Fibroblast of lung (primary cell): ENCODE results near the gene FNDC8. TPM values are rescaled to one million over a fixed set of nuclear protein-coding genes. Genes with fewer than 3 reads are reported as not detected.

Source experiments
- DNase-seq, 2 donors: peaks; one replicate each; pipeline versions ENCODE4 v3.0.0 to v3.0.0-alpha.2; 2010; ENCODE audit warnings: low read depth in 2 of 2
- H2AFZ ChIP-seq: 2 replicates; pipeline ENCODE4 v1.5.1; 2012; ENCODE audit warnings: low read length, control low read depth, inconsistent platforms
- H3K27ac ChIP-seq: 2 replicates; pipeline ENCODE4 v1.5.1; 2011; ENCODE audit warnings: low read length, control low read depth; ENCODE audit not compliant: insufficient read depth
- H3K27me3 ChIP-seq: 2 replicates; pipeline ENCODE4 v1.5.1; 2011; ENCODE audit warnings: mild to moderate bottlenecking, low read length; ENCODE audit not compliant: control insufficient read depth, insufficient read depth
- H3K36me3 ChIP-seq: 2 replicates; pipeline ENCODE4 v1.5.1; 2011; ENCODE audit warnings: low read length; ENCODE audit not compliant: control insufficient read depth, insufficient read depth
- H3K4me1 ChIP-seq: 2 replicates; pipeline ENCODE4 v1.5.1; 2011; ENCODE audit warnings: low read length; ENCODE audit not compliant: control insufficient read depth, insufficient read depth; ENCODE audit errors: extremely low read depth
- H3K4me2 ChIP-seq: 2 replicates; pipeline ENCODE4 v1.5.1; 2011; ENCODE audit warnings: low read length, control low read depth; ENCODE audit not compliant: insufficient read depth; ENCODE audit errors: extremely low read depth
- H3K4me3 ChIP-seq, 4 experiments: fragments of 200-600 bp in 1 of 4; sonication (generic) in 1 of 4; replicated peaks in 1 of 4; 2 replicates each; pipeline ENCODE4 v1.5.1; 2011 to 2016; ENCODE audit warnings: low read length in 4 of 4, low read depth in 3 of 4, mild to moderate bottlenecking in 3 of 4, control low read depth in 2 of 4, inconsistent platforms in 1 of 4, mixed read lengths in 1 of 4; ENCODE audit not compliant: insufficient read depth in 1 of 4; ENCODE audit errors: control extremely low read depth in 1 of 4
- H3K79me2 ChIP-seq: 2 replicates; pipeline ENCODE4 v1.5.1; 2012; ENCODE audit warnings: mild to moderate bottlenecking, low read length, inconsistent platforms; ENCODE audit not compliant: control insufficient read depth, insufficient read depth
- H3K9ac ChIP-seq: 2 replicates; pipeline ENCODE4 v1.5.1; 2011; ENCODE audit warnings: mild to moderate bottlenecking, low read length, control low read depth; ENCODE audit not compliant: insufficient read depth
- H3K9me3 ChIP-seq: 2 replicates; pipeline ENCODE4 v1.5.1; 2012; ENCODE audit warnings: low read depth, low read length; ENCODE audit not compliant: control insufficient read depth, insufficient read depth
- H4K20me1 ChIP-seq: 2 replicates; pipeline ENCODE4 v1.5.1; 2011; ENCODE audit warnings: low read length; ENCODE audit not compliant: control insufficient read depth, insufficient read depth; ENCODE audit errors: extremely low read depth
- CTCF ChIP-seq, 2 donors: IDR thresholded peaks in 1 of 2; conservative IDR thresholded peaks in 1 of 2; 1 replicate in 1 of 2; 2 replicates in 1 of 2; pipeline ENCODE4 v1.5.1; 2011 to 2012; ENCODE audit warnings: low read length in 2 of 2, control low read depth in 1 of 2, inconsistent platforms in 1 of 2, low read depth in 1 of 2, mild to moderate bottlenecking in 1 of 2
- EZH2 ChIP-seq: IDR thresholded peaks from 2 replicates; pipeline ENCODE4 v1.5.1; 2012; ENCODE audit warnings: low read length, control low read depth, mild to moderate bottlenecking; ENCODE audit errors: missing control alignments
- polyA plus RNA-seq, 2 donors: library from polyadenylated mRNA; depleted of rRNA in 1 of 2; stranded (reverse) in 1 of 2; unstranded in 1 of 2; fragments of >200 nt; gene quantifications; 2 replicates each; pipeline ENCODE4 v1.2.1, GENCODE V29; 2011 to 2012; ENCODE audit warnings: missing spikeins in 1 of 2
- total RNA-seq: library from RNA; depleted of rRNA; stranded (reverse); fragments of >200 nt; gene quantifications from 2 replicates; pipeline ENCODE4 v1.2.1, GENCODE V29; 2014

FNDC8 gene
- total and polyA plus RNA-seq, 2 donors (not counting 1 experiment from before 2014, with no cell fraction given): not detected

GRCh38 chr17:35083071-35083470, 38.3 kb upstream of the FNDC8 start:
- no peak overlapping the region for H2AFZ ChIP-seq
- no peaks in the 10 kb centered on the region for H3K36me3 ChIP-seq
- no peaks in the 10 kb centered on the region for H3K27me3 ChIP-seq
- H3K4me2 ChIP-seq: no peak overlapping the region
- H3K9me3 ChIP-seq: no peaks in the 10 kb centered on the region
- H4K20me1 ChIP-seq: peaks cover 2% of the 10 kb centered on the region
- H3K4me3 ChIP-seq: no peak overlapping the region
- DNase-seq: no peak
- H3K79me2 ChIP-seq: peaks cover 72% of the 10 kb centered on the region
- H3K9ac ChIP-seq: no peak overlapping the region
- peaks cover 24% of the 10 kb centered on the region for H3K4me1 ChIP-seq
- H3K27ac ChIP-seq: no peak overlapping the region
- TF ChIP-seq EZH2 (no peak), CTCF (conservative IDR thresholded peaks at IDR 0.05 in 1 of 2, IDR thresholded peaks at IDR 0.05 in 1 of 2; ENCODE audit: low read depth in 1 of 2, low read length in 2 of 2) (no peak)

DNA sequence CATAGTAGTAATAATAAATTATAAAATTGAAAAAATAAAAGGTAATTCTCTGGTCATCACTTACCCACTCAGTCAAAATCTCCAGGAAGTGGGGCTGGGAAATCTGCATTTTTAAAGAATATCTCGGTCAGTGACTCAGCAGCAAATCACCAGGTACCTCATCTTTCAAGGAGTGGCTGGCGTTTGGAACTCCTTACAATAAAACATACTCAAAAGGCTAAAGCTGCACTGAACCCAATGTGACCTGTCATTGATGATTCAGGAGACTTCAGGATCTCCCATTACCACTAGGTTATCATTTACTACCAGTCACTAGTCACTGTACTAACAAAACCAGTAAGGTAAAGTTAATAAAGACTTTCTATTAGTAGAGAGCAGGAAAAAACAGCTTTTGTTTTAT, 36.4 kb upstream of the FNDC8 start:
- peak; percentile 40 to 83 for DNase-seq
- H3K9ac ChIP-seq: no peak overlapping the region
- TF ChIP-seq EZH2: no peak
- no peak for TF ChIP-seq CTCF (conservative IDR thresholded peaks at IDR 0.05 in 1 of 2, IDR thresholded peaks at IDR 0.05 in 1 of 2; ENCODE audit: low read depth in 1 of 2, low read length in 2 of 2)
- H3K4me1 ChIP-seq: peaks cover 19% of the 10 kb centered on the region
- no peak overlapping the region for H3K27ac ChIP-seq
- peaks cover 2% of the 10 kb centered on the region for H4K20me1 ChIP-seq
- peaks cover 65% of the 10 kb centered on the region for H3K79me2 ChIP-seq
- H2AFZ ChIP-seq: no peak overlapping the region
- no peaks in the 10 kb centered on the region for H3K27me3 ChIP-seq
- no peak overlapping the region for H3K4me2 ChIP-seq
- H3K4me3 ChIP-seq: no peak overlapping the region
- H3K36me3 ChIP-seq: no peaks in the 10 kb centered on the region
- no peaks in the 10 kb centered on the region for H3K9me3 ChIP-seq

DNA sequence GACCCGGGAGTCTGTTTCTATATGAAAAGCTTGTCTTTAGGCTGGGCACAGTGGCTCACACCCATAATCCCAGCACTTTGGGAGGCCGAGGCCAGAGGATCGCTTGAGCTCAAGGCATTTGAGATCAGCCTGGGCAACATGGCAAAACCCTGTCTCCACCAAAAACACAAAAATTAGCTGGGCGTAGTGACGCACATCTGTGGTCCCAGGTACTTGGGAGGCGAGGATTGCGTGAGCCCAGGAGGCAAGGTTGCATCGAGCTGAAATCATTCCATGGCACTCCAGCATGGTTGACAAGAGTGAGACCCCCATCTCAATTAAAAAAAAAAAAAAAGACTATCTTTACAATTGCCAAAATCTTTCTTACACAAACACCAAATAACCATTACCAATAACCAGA, 35.3 kb upstream of the FNDC8 start:
- H3K79me2 ChIP-seq: peaks cover 55% of the 10 kb centered on the region

More for the DNA sequence above, 35.3 kb upstream of the FNDC8 start:
- Histone ChIP-seq H3K27me3 (no peaks in the 10 kb centered on the region), H3K27ac (no peak overlapping the region), H3K36me3 (no peaks in the 10 kb centered on the region), H3K9ac (no peak overlapping the region), H3K4me1 (peaks cover 14% of the 10 kb centered on the region), H3K9me3 (no peaks in the 10 kb centered on the region), H3K4me3 (no peak overlapping the region), H3K4me2 (no peak overlapping the region), H4K20me1 (peaks cover 2% of the 10 kb centered on the region), H2AFZ (no peak overlapping the region)
- DNase-seq: no peak
- TF ChIP-seq CTCF (conservative IDR thresholded peaks at IDR 0.05 in 1 of 2, IDR thresholded peaks at IDR 0.05 in 1 of 2; ENCODE audit: low read depth in 1 of 2, low read length in 2 of 2) (no peak), EZH2 (no peak)
